ENCODE measurements around the gene FPR2. TPM values are rescaled to one million over a fixed set of nuclear protein-coding genes. Genes with fewer than 3 reads are reported as not detected.

Gene FPR2
- total RNA-seq, 2 experiments from 2014 or later: not detected

GRCh38 chr19:51781999-51782398, 21.0 kb downstream of the FPR2 start:
- DNase-seq (no peak), ATAC-seq (ENCODE audit: poor library complexity) (no peak)
- peaks cover 5 to 9% of the 10 kb centered on the region in 2 experiments for H3K27me3 ChIP-seq (ENCODE audit: control insufficient read depth in 1 of 2, insufficient read depth in 2 of 2, low read length in 2 of 2)
- ChIA-PET POLR2A (no interaction called here), CTCF (no interaction called here)
- Mint-ChIP-seq H3K9me3 (no peaks in the 10 kb centered on the region), H3K4me3 (no peak overlapping the region), H3K4me1 (ENCODE audit: low read depth) (no peaks in the 10 kb centered on the region), H3K27me3 (peaks cover 52% of the 10 kb centered on the region), H3K27ac (no peak overlapping the region), H3K36me3 (ENCODE audit: low read depth) (no peaks in the 10 kb centered on the region)
- H3K27ac ChIP-seq (ENCODE audit: low read depth in 1 of 2, low read length in 2 of 2): no peak overlapping the region
- TF ChIP-seq CTCF (IDR thresholded peaks at IDR 0.05): no peak
- intact Hi-C loops (cut with DNase I, micrococcal nuclease): no loop called here
- H3K9me3 ChIP-seq (ENCODE audit: control insufficient read depth in 1 of 2, insufficient read depth in 1 of 2, low read length in 2 of 2): no peaks in the 10 kb centered on the region
- no peak overlapping the region for H3K4me3 ChIP-seq (ENCODE audit: low read length)
- H3K36me3 ChIP-seq (ENCODE audit: insufficient read depth, low read length): no peaks in the 10 kb centered on the region
- H3K4me1 ChIP-seq (ENCODE audit: insufficient read depth, low read length): no peaks in the 10 kb centered on the region

- H3K27ac ChIP-seq (ENCODE audit: low read depth in 1 of 2, low read length in 2 of 2): no peak overlapping the region
- H3K36me3 Mint-ChIP-seq (ENCODE audit: low read depth): no peaks in the 10 kb centered on the region
Observed at GRCh38 chr19:51783372-51783771, 22.4 kb downstream of the FPR2 start.

GRCh38 chr19:51784109-51784785, 23.3 kb downstream of the FPR2 start:
- H3K9me3 ChIP-seq (ENCODE audit: control insufficient read depth in 1 of 2, insufficient read depth in 1 of 2, low read length in 2 of 2): peaks cover 0 to 4% of the 10 kb centered on the region in 2 experiments
- Mint-ChIP-seq H3K4me1 (ENCODE audit: low read depth) (no peaks in the 10 kb centered on the region), H3K27me3 (peaks cover 30% of the 10 kb centered on the region), H3K36me3 (ENCODE audit: low read depth) (no peaks in the 10 kb centered on the region), H3K27ac (no peak overlapping the region), H3K4me3 (no peak overlapping the region), H3K9me3 (no peaks in the 10 kb centered on the region)
- no peaks in the 10 kb centered on the region for H3K4me1 ChIP-seq (ENCODE audit: insufficient read depth, low read length)
- ATAC-seq (ENCODE audit: poor library complexity) (no peak), DNase-seq (no peak)
- intact Hi-C loops (cut with DNase I, micrococcal nuclease): no loop called here
- no peaks in the 10 kb centered on the region for H3K36me3 ChIP-seq (ENCODE audit: insufficient read depth, low read length)
- no peak for TF ChIP-seq CTCF (IDR thresholded peaks at IDR 0.05)
- ChIA-PET CTCF (no interaction called here), POLR2A (no interaction called here)
- H3K27ac ChIP-seq (ENCODE audit: low read depth in 1 of 2, low read length in 2 of 2): no peak overlapping the region
- no peak overlapping the region for H3K4me3 ChIP-seq (ENCODE audit: low read length)
- H3K27me3 ChIP-seq (ENCODE audit: control insufficient read depth in 1 of 2, insufficient read depth in 2 of 2, low read length in 2 of 2): peaks cover 0 to 2% of the 10 kb centered on the region in 2 experiments

More at GRCh38 chr19:51783372-51783771, 22.4 kb downstream of the FPR2 start:
- H3K4me3 ChIP-seq (ENCODE audit: low read length): no peak overlapping the region
- ATAC-seq (ENCODE audit: poor library complexity) (no peak), DNase-seq (peak in 2 of 14 experiments; percentile 38 to 44)
- no peaks in the 10 kb centered on the region for H3K4me1 ChIP-seq (ENCODE audit: insufficient read depth, low read length)
- no peaks in the 10 kb centered on the region for H3K4me1 Mint-ChIP-seq (ENCODE audit: low read depth)
- no peaks in the 10 kb centered on the region for H3K9me3 Mint-ChIP-seq
- peaks cover 39% of the 10 kb centered on the region for H3K27me3 Mint-ChIP-seq
- CTCF ChIA-PET: no interaction called here
- no peaks in the 10 kb centered on the region for H3K36me3 ChIP-seq (ENCODE audit: insufficient read depth, low read length)
- POLR2A ChIA-PET: no interaction called here
- H3K4me3 Mint-ChIP-seq: no peak overlapping the region
- no peak for TF ChIP-seq CTCF (IDR thresholded peaks at IDR 0.05)
- H3K9me3 ChIP-seq (ENCODE audit: control insufficient read depth in 1 of 2, insufficient read depth in 1 of 2, low read length in 2 of 2): no peaks in the 10 kb centered on the region
- no peak overlapping the region for H3K27ac Mint-ChIP-seq
- peaks cover under 1% of the 10 kb centered on the region in 2 experiments for H3K27me3 ChIP-seq (ENCODE audit: control insufficient read depth in 1 of 2, insufficient read depth in 2 of 2, low read length in 2 of 2)
- intact Hi-C loops (cut with DNase I, micrococcal nuclease): no loop called here
